ENCODE results near the gene TADA2B. TPM values are rescaled to one million over a fixed set of nuclear protein-coding genes. Genes with fewer than 3 reads are reported as not detected.

The TADA2B gene
- total RNA-seq (2014; rRNA removed; shearing (Covaris generic)): 9.4 and 11.8 TPM in 2 replicates
- 9.8 and 10.4 TPM in 2 replicates for polyA plus RNA-seq (2015; cell fraction: cytosol; rRNA removed)
- 6.5 and 8.6 TPM in 2 replicates for polyA plus RNA-seq (2015; cell fraction: nucleus; rRNA removed)

- DNase-seq (ENCODE audit: low read depth): no peak
Measured at GRCh38 chr4:7043284-7044136, at the start of gene TADA2B. Gene TADA2B (plus strand): TSS chr4:7043372. CDS start chr4:7043580, 208 bp downstream.

GRCh38 chr4:6996481-6996880, 46.7 kb upstream of the TADA2B start:
- DNase-seq (ENCODE audit: low read depth): no peak

- peak; percentile 59 for DNase-seq (ENCODE audit: low read depth)
Measured at GRCh38 chr4:6999172-7000086, 43.7 kb upstream of the TADA2B start.

- DNase-seq (ENCODE audit: low read depth): no peak
Measured at GRCh38 chr4:7000421-7001176, 42.6 kb upstream of the TADA2B start.

GRCh38 chr4:7001271-7001670, 41.9 kb upstream of the TADA2B start:
- no peak for DNase-seq (ENCODE audit: low read depth)

GRCh38 chr4:7002336-7002735, 40.8 kb upstream of the TADA2B start:
- no peak for DNase-seq (ENCODE audit: low read depth)

GRCh38 chr4:7003176-7003878, 39.8 kb upstream of the TADA2B start:
- no peak for DNase-seq (ENCODE audit: low read depth)

- DNase-seq (ENCODE audit: low read depth): no peak
Measured at GRCh38 chr4:7003879-7004240, 39.3 kb upstream of the TADA2B start.

- no peak for DNase-seq (ENCODE audit: low read depth)
Measured at GRCh38 chr4:7004331-7004730, 38.8 kb upstream of the TADA2B start.

GRCh38 chr4:7005571-7005970, 37.6 kb upstream of the TADA2B start:
- no peak for DNase-seq (ENCODE audit: low read depth)

GRCh38 chr4:7006411-7006810, 36.8 kb upstream of the TADA2B start:
- no peak for DNase-seq (ENCODE audit: low read depth)

- DNase-seq (ENCODE audit: low read depth): no peak
Measured at GRCh38 chr4:7007142-7007907, 35.8 kb upstream of the TADA2B start.

GRCh38 chr4:7007944-7008343, 35.2 kb upstream of the TADA2B start:
- no peak for DNase-seq (ENCODE audit: low read depth)

- DNase-seq (ENCODE audit: low read depth): no peak
Measured at GRCh38 chr4:7009564-7009963, 33.6 kb upstream of the TADA2B start.

- no peak for DNase-seq (ENCODE audit: low read depth)
Measured at GRCh38 chr4:7013175-7013574, 30.0 kb upstream of the TADA2B start.

- DNase-seq (ENCODE audit: low read depth): no peak
Measured at GRCh38 chr4:7014815-7015214, 28.4 kb upstream of the TADA2B start.

- DNase-seq (ENCODE audit: low read depth): no peak
Measured at GRCh38 chr4:7015383-7016035, 27.7 kb upstream of the TADA2B start.

- no peak for DNase-seq (ENCODE audit: low read depth)
Measured at GRCh38 chr4:7016086-7016485, 27.1 kb upstream of the TADA2B start.

GRCh38 chr4:7016512-7016911, 26.7 kb upstream of the TADA2B start:
- DNase-seq (ENCODE audit: low read depth): no peak
